HepG2 (cell line): Measurements from ENCODE around the gene TEAD4. TPM values are rescaled to one million over a fixed set of nuclear protein-coding genes. Genes with fewer than 3 reads are reported as not detected.

Source experiments
- ATAC-seq: fragments of 200-7000 bp; cut with Tn5 transposase; 3 replicates; pipeline ENCODE4 v1.9.1; 2020; ENCODE audit warnings: mild to moderate bottlenecking, moderate library complexity
- BruUV-seq: library from RNA; stranded (reverse); fragments of 400-500 nt; replicated peaks from 2 replicates; lab custom pipeline; 2021; lab: Mats Ljungman, UMichigan
- CTCF ChIA-PET: fragments of 300-600 bp; formaldehyde crosslinking; extraction: SDS; loops from one replicate; lab custom pipeline; 2021; ENCODE audit warnings: low total read pairs, inconsistent platforms, low intra/inter-chr PET ratio; lab: Yijun Ruan, JAX
- POLR2A ChIA-PET: fragments of 350-600 bp; sonication (Branson Sonifier 250); formaldehyde crosslinking; loops from one replicate; lab custom pipeline; 2020; ENCODE audit warnings: antibody characterized with exemption, inconsistent platforms; lab: Yijun Ruan, JAX
- DNase-seq: peaks from one replicate; pipeline ENCODE4 v3.0.0-alpha.2; 2015; ENCODE audit warnings: low spot score
- FAIRE-seq: peaks from 3 replicates; lab custom pipeline; 2011; peaks lifted over from hg19 to GRCh38; lab: Jason Lieb, UNC
- H2AFZ ChIP-seq: one replicate; pipeline ENCODE4 v1.6.1; 2011; ENCODE audit warnings: low read length, inconsistent platforms
- H3K27ac ChIP-seq: fragments of 300-600 bp; 3 replicates; pipeline ENCODE4 v1.8.0; 2011; ENCODE audit warnings: mixed run types, mild to moderate bottlenecking, mixed read lengths, low read length, inconsistent platforms; ENCODE audit not compliant: insufficient read depth; ENCODE audit errors: extremely low read length
- H3K27me3 ChIP-seq, 2 experiments: fragments of 200-600 bp in 1 of 2; 2 replicates in 1 of 2; 3 replicates in 1 of 2; pipeline versions ENCODE4 v1.6.0 to v1.8.0; 2011; ENCODE audit warnings: low read length in 2 of 2, mild to moderate bottlenecking in 2 of 2, moderate library complexity in 2 of 2, inconsistent platforms in 1 of 2; ENCODE audit not compliant: insufficient read depth in 2 of 2, control insufficient read depth in 1 of 2
- H3K36me3 ChIP-seq, 2 experiments: fragments of 200-600 bp in 1 of 2; replicated peaks in 1 of 2; 2 replicates in 1 of 2; 3 replicates in 1 of 2; pipeline versions ENCODE4 v1.5.1 to v1.8.0; 2011; ENCODE audit warnings: low read length in 2 of 2, inconsistent platforms in 1 of 2; ENCODE audit not compliant: insufficient read depth in 2 of 2, control insufficient read depth in 1 of 2
- H3K4me1 ChIP-seq: 2 replicates; pipeline ENCODE4 v1.5.1; 2012; ENCODE audit warnings: low read length, inconsistent platforms; ENCODE audit not compliant: insufficient read depth
- H3K4me2 ChIP-seq: 2 replicates; pipeline ENCODE4 v1.6.0; 2011; ENCODE audit warnings: low read depth, low read length, inconsistent platforms
- H3K4me3 ChIP-seq, 3 experiments: fragments of 200-600 bp in 1 of 3; sonication (generic), shearing (Covaris generic) in 1 of 3; replicated peaks in 1 of 3; 2 replicates each; pipeline ENCODE4 v1.5.1; 2011 to 2016; ENCODE audit warnings: low read length in 3 of 3, inconsistent platforms in 2 of 3, low read depth in 2 of 3, mild to moderate bottlenecking in 2 of 3, control low read depth in 1 of 3, mixed read lengths in 1 of 3; ENCODE audit not compliant: insufficient read depth in 1 of 3
- H3K79me2 ChIP-seq: one replicate; pipeline ENCODE4 v1.6.1; 2011; ENCODE audit warnings: low read length, inconsistent platforms; ENCODE audit not compliant: insufficient read depth
- H3K9ac ChIP-seq: 2 replicates; pipeline ENCODE4 v1.6.0; 2011; ENCODE audit warnings: mild to moderate bottlenecking, low read depth, low read length, inconsistent platforms; ENCODE audit not compliant: insufficient read depth
- H3K9me3 ChIP-seq: 2 replicates; pipeline ENCODE4 v1.5.1; 2012; ENCODE audit warnings: mild to moderate bottlenecking, low read length
- H4K20me1 ChIP-seq: 2 replicates; pipeline ENCODE4 v1.6.0; 2011; ENCODE audit warnings: inconsistent platforms, mild to moderate bottlenecking, low read length, moderate library complexity; ENCODE audit not compliant: insufficient read depth
- FOXC1 ChIP-seq: sonication (generic); formaldehyde crosslinking; IDR thresholded peaks from 2 replicates; pipeline ENCODE4 v1.8.0; 2022; ENCODE audit warnings: mild to moderate bottlenecking, missing genetic modification reagents, borderline replicate concordance
- KAT7 ChIP-seq: IDR thresholded peaks from 2 replicates; pipeline ENCODE4 v1.6.1; 2018; ENCODE audit warnings: borderline replicate concordance, missing compliant biosample characterization
- MEIS1 ChIP-seq: sonication (generic); formaldehyde crosslinking; IDR thresholded peaks from 2 replicates; pipeline ENCODE4 v1.9.0; 2021; ENCODE audit warnings: mild to moderate bottlenecking, missing genetic modification reagents, moderate library complexity, borderline replicate concordance
- NCOR1 ChIP-seq: fragments of 200-600 bp; sonication (generic); IDR thresholded peaks from 2 replicates; pipeline ENCODE4 v1.7.0; 2017; ENCODE audit warnings: antibody characterized with exemption, low read length, borderline replicate concordance
- NR2F1 ChIP-seq, 2 experiments: fragments of 450-650 bp in 1 of 2; formaldehyde crosslinking in 1 of 2; IDR thresholded peaks; 2 replicates each; pipeline versions ENCODE4 v1.5.0 to v1.6.1; 2016 to 2020; ENCODE audit warnings: mild to moderate bottlenecking in 1 of 2, missing compliant biosample characterization in 1 of 2, missing genetic modification reagents in 1 of 2, moderate library complexity in 1 of 2
- NR2F6 ChIP-seq, 2 experiments: IDR thresholded peaks; 2 replicates each; pipeline ENCODE4 v1.6.1; 2016; ENCODE audit warnings: antibody characterized with exemption in 1 of 2, mild to moderate bottlenecking in 1 of 2
- TBL1XR1 ChIP-seq: fragments of 150-350 bp; IDR thresholded peaks from 2 replicates; pipeline ENCODE4 v1.6.1; 2014; ENCODE audit warnings: borderline replicate concordance, low read length; ENCODE audit not compliant: partially characterized antibody
- TCF7 ChIP-seq: sonication (generic); IDR thresholded peaks from 2 replicates; pipeline ENCODE4 v1.6.1; 2016; ENCODE audit warnings: antibody characterized with exemption, low read depth
- ZBTB39 ChIP-seq: sonication (generic); formaldehyde crosslinking; IDR thresholded peaks from 2 replicates; pipeline ENCODE4 v1.5.0; 2020; ENCODE audit warnings: missing genetic modification reagents
- ZBTB49 ChIP-seq: sonication (generic); formaldehyde crosslinking; IDR thresholded peaks from 2 replicates; pipeline ENCODE4 v1.4.0; 2020; ENCODE audit warnings: missing genetic modification reagents, borderline replicate concordance
- ZC3H4 ChIP-seq: sonication (generic); formaldehyde crosslinking; IDR thresholded peaks from 2 replicates; pipeline ENCODE4 v1.4.0; 2020; ENCODE audit warnings: missing genetic modification reagents, borderline replicate concordance
- ZFP36 ChIP-seq: fragments of 150-350 bp; IDR thresholded peaks from 2 replicates; pipeline ENCODE4 v1.6.1; 2018; ENCODE audit warnings: borderline replicate concordance, low read length, low read depth; ENCODE audit not compliant: partially characterized antibody
- ZNF232 ChIP-seq: sonication (generic); formaldehyde crosslinking; IDR thresholded peaks from 2 replicates; pipeline ENCODE4 v1.4.0; 2020; ENCODE audit warnings: missing genetic modification reagents, borderline replicate concordance
- ZNF337 ChIP-seq: sonication (generic); formaldehyde crosslinking; IDR thresholded peaks from 2 replicates; pipeline ENCODE4 v1.5.1; 2020; ENCODE audit warnings: missing genetic modification reagents, low read depth, mild to moderate bottlenecking, borderline replicate concordance
- ZNF430 ChIP-seq: sonication (generic); formaldehyde crosslinking; IDR thresholded peaks from 2 replicates; pipeline ENCODE4 v1.9.0; 2021; ENCODE audit warnings: mild to moderate bottlenecking, missing genetic modification reagents
- ZZZ3 ChIP-seq: sonication (generic); formaldehyde crosslinking; IDR thresholded peaks from 2 replicates; pipeline ENCODE4 v1.4.0; 2020; ENCODE audit warnings: missing genetic modification reagents, mild to moderate bottlenecking, borderline replicate concordance
- WGBS: methylation state at CpG from one replicate; pipeline ENCODE4 v1.1.6; 2017; ENCODE audit warnings: low lambda C conversion rate; 5-methylcytosine and 5-hydroxymethylcytosine counted together
- in situ Hi-C: cut with HindIII; loops from 2 replicates; pipeline ENCODE4 v1.10.0; 2017; ENCODE audit warnings: low pct_unique_long_range_greater_than_20kb; ENCODE audit not compliant: extremely low pct_ligation_motif_present
- intact Hi-C: fragments of 100-400 bp; cut with micrococcal nuclease; formaldehyde crosslinking; loops from one replicate; pipeline ENCODE4 v1.10.0; 2022; ENCODE audit not compliant: unreplicated experiment
- polyA plus RNA-seq, 8 experiments: library from polyadenylated mRNA; depleted of rRNA in 3 of 8; stranded (reverse) in 7 of 8; unstranded in 1 of 8; fragments of >200 nt; fragmentation: Illumina TruSeq in 4 of 8; extraction: Trizol in 4 of 8; gene quantifications; 2 replicates each; pipeline versions ENCODE4 v1.2.1 to v1.2.3, GENCODE V29; 2011 to 2016; ENCODE audit warnings: low read depth in 4 of 8, missing spikeins in 1 of 8, mixed read lengths in 1 of 8; ENCODE audit not compliant: insufficient read depth in 1 of 8
- total RNA-seq, 5 experiments: library from RNA; depleted of rRNA; stranded (reverse); fragments of >200 nt; fragmentation: Illumina TruSeq; extraction: Trizol; gene quantifications; 2 replicates each; pipeline ENCODE4 v1.2.3, GENCODE V29; 2016; ENCODE audit warnings: low read depth in 1 of 5
- TF ChIP-seq, protein P1 (sequence below): sonication (generic); formaldehyde crosslinking; IDR thresholded peaks from 2 replicates; pipeline ENCODE4 v1.4.0; 2020; ENCODE audit warnings: low read depth, mild to moderate bottlenecking, missing genetic modification reagents

The TEAD4 gene
- total and polyA plus RNA-seq, 2 of the 13 experiments (the other 11 are each of a cell fraction or from before 2014, with no cell fraction given) = 45.0 to 69.4 TPM

DNA sequence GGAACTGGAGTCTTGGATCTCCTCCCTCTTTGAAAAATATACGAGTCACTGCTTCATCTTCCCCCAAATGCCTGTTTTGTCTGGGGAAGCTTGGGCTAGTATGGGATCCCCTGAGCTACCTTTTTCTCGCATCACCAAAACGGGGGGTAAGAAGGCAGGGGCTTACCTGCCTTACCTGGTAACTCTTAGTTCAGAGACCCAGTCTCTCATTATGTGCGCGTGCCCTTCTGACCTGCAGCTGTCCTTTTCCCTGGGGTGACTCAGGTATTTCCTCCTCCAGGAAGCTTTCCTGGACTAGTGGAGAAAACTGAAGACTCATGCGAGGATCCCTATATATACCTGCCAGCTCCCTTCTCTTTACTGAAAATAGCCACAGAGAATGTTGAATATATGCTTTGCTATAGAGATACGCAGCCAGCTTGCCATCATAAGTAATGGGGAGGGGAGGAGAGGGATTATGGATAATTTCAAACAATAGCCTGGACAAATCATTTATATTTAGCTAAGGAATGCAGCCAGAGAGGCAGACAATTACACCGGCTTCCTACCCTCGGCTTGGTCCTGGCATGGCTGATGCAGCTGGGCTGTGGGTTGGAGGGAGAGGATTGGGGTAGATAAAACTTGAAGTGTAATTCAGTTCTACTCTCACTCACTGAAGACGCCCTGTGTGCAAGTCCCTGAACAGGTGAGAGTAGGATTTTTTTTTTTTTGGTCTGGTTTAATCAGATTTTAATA lies 119.1 kb downstream of the TEAD4 start:
- peaks cover 73% of the 10 kb centered on the region for H3K4me1 ChIP-seq
- H3K4me2 ChIP-seq = peak overlapping the region; percentile 96
- H3K9ac ChIP-seq = peak overlapping the region; percentile 74
- H3K27me3 ChIP-seq = no peaks in the 10 kb centered on the region; a peak in 1 of 5 replicates
- in situ Hi-C loops = loop anchor here (10.0 kb wide), 1 partner anchor 197 kb away; no protein-coding TSS in a partner anchor
- ChIA-PET CTCF (no interaction called here), POLR2A (interaction anchor here (0.7 to 1.0 kb wide), 2 partner anchors 19 to 26 kb away, joined by 3 to 4 read pairs; no protein-coding TSS in a partner anchor)
- H2AFZ ChIP-seq = no peak overlapping the region
- H3K9me3 ChIP-seq = no peaks in the 10 kb centered on the region
- no peak for DNase-seq
- H3K36me3 ChIP-seq = no peaks in the 10 kb centered on the region
- FAIRE-seq = no peak
- H3K27ac ChIP-seq = peak overlapping the region; percentile 52
- TSS peak; percentile 53 for BruUV-seq
- no peak for ATAC-seq
- 52% methylated on average over 10 of the region's 10 CpGs for WGBS
- peak overlapping the region; percentile 66 to 86 (median 82) for H3K4me3 ChIP-seq
- peaks cover 43% of the 10 kb centered on the region for H3K79me2 ChIP-seq
- no peaks in the 10 kb centered on the region for H4K20me1 ChIP-seq
- intact Hi-C loops = no loop called here
- TF ChIP-seq NR2F6 (IDR thresholded peaks at IDR 0.05) (peak; percentile 23), NR2F6 (CRISPR knock-in tag; IDR thresholded peaks at IDR 0.05) (no peak), TBL1XR1 (no peak), ZBTB39 (no peak), NR2F1 (CRISPR knock-in tag; IDR thresholded peaks at IDR 0.05) (peak in 1 of 2 experiments; percentile 42; a peak in 1 of 4 replicates), NCOR1 (no peak), ZBTB49 (CRISPR knock-in tag) (no peak), MEIS1 (CRISPR knock-in tag) (no peak), ZNF337 (CRISPR knock-in tag) (no peak), ZFP36 (peak; percentile 96), ZNF430 (CRISPR knock-in tag) (no peak), ZC3H4 (CRISPR knock-in tag) (no peak), ZZZ3 (no peak), ZNF232 (CRISPR knock-in tag) (0 out of 2 replicates have a peak, but pooled peaks have one; percentile 40), KAT7 (CRISPR knock-in tag) (no peak), FOXC1 (CRISPR knock-in tag) (no peak), TCF7 (no peak)
- TF ChIP-seq, protein P1, sequence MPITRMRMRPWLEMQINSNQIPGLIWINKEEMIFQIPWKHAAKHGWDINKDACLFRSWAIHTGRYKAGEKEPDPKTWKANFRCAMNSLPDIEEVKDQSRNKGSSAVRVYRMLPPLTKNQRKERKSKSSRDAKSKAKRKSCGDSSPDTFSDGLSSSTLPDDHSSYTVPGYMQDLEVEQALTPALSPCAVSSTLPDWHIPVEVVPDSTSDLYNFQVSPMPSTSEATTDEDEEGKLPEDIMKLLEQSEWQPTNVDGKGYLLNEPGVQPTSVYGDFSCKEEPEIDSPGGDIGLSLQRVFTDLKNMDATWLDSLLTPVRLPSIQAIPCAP (CRISPR knock-in tag) = no peak
